ENCODE measurements around the gene CRAMP1.

Gene CRAMP1

GRCh38 chr16:1621851-1622250 is 9.7 kb downstream of the CRAMP1 start:
- H2BK120ac ChIP-seq (ENCODE audit: low read depth, low read length), result no peak overlapping the region
- H2AK5ac ChIP-seq (ENCODE audit: low read length, severe bottlenecking), result no peak overlapping the region
- H3K23ac ChIP-seq (ENCODE audit: low read length in 2 of 2), result no peak overlapping the region
- no peak overlapping the region for H3K18ac ChIP-seq (ENCODE audit: low read depth in 1 of 2, low read length in 2 of 2)
- no peaks in the 10 kb centered on the region for H3K27me3 ChIP-seq (ENCODE audit: control insufficient read depth in 1 of 2, insufficient read depth in 1 of 2, low read length in 2 of 2)
- no peak overlapping the region for H4K8ac ChIP-seq (ENCODE audit: low read length)
- no peak overlapping the region for H3K9ac ChIP-seq (ENCODE audit: low read length)
- H3K9me3 ChIP-seq (ENCODE audit: control insufficient read depth, low read length), result no peaks in the 10 kb centered on the region
- H3K79me1 ChIP-seq (replicated peaks; ENCODE audit: low read length, poor library complexity, severe bottlenecking), result peaks cover 53% of the 10 kb centered on the region
- H2BK12ac ChIP-seq (ENCODE audit: low read length in 2 of 2), result no peak overlapping the region
- no peak overlapping the region for H3K14ac ChIP-seq (ENCODE audit: low read length in 2 of 2)
- no peak overlapping the region for H2BK15ac ChIP-seq (ENCODE audit: low read depth, poor library complexity, severe bottlenecking)
- H3K4me1 ChIP-seq (ENCODE audit: control insufficient read depth, insufficient read depth, low read depth, low read length), result peaks cover 2% of the 10 kb centered on the region
- H2BK5ac ChIP-seq (ENCODE audit: low read depth, low read length, poor library complexity, severe bottlenecking), result no peak overlapping the region
- peaks cover 54 to 55% of the 10 kb centered on the region in 2 experiments for H3K36me3 ChIP-seq (ENCODE audit: control insufficient read depth in 1 of 2, insufficient read depth in 2 of 2, low read depth in 1 of 2, low read length in 2 of 2)
- no peak overlapping the region for H3K4me2 ChIP-seq (ENCODE audit: low read length, poor library complexity, severe bottlenecking)
- no peak overlapping the region for H2AFZ ChIP-seq (ENCODE audit: low read depth, low read length)
- H3K27ac ChIP-seq (ENCODE audit: low read length, poor library complexity, severe bottlenecking), result no peak overlapping the region
- no peak overlapping the region for H3K4me3 ChIP-seq (ENCODE audit: insufficient read depth in 1 of 2, low read depth in 1 of 2, low read length in 2 of 2)
- no peak for DNase-seq
- H4K91ac ChIP-seq (ENCODE audit: low read length), result no peak overlapping the region
- H3K4ac ChIP-seq (ENCODE audit: low read depth in 1 of 2, low read length in 2 of 2), result no peak overlapping the region
- WGBS, result 97% methylated on average over 7 of the region's 7 CpGs

- H3K4me3 ChIP-seq (ENCODE audit: insufficient read depth in 1 of 2, low read depth in 1 of 2, low read length in 2 of 2), result no peak overlapping the region
- no peak overlapping the region for H3K18ac ChIP-seq (ENCODE audit: low read depth in 1 of 2, low read length in 2 of 2)
- H3K4ac ChIP-seq (ENCODE audit: low read depth in 1 of 2, low read length in 2 of 2), result no peak overlapping the region
- H3K9ac ChIP-seq (ENCODE audit: low read length), result no peak overlapping the region
- no peak for DNase-seq
- peaks cover 50% of the 10 kb centered on the region for H3K79me1 ChIP-seq (replicated peaks; ENCODE audit: low read length, poor library complexity, severe bottlenecking)
- H2AK5ac ChIP-seq (ENCODE audit: low read length, severe bottlenecking), result no peak overlapping the region
- no peak overlapping the region for H4K91ac ChIP-seq (ENCODE audit: low read length)
- H2BK120ac ChIP-seq (ENCODE audit: low read depth, low read length), result no peak overlapping the region
- H3K4me2 ChIP-seq (ENCODE audit: low read length, poor library complexity, severe bottlenecking), result no peak overlapping the region
- H2BK15ac ChIP-seq (ENCODE audit: low read depth, poor library complexity, severe bottlenecking), result no peak overlapping the region
- H2AFZ ChIP-seq (ENCODE audit: low read depth, low read length), result no peak overlapping the region
- no peak overlapping the region for H4K8ac ChIP-seq (ENCODE audit: low read length)
- peaks cover 57 to 67% of the 10 kb centered on the region in 2 experiments for H3K36me3 ChIP-seq (ENCODE audit: control insufficient read depth in 1 of 2, insufficient read depth in 2 of 2, low read depth in 1 of 2, low read length in 2 of 2)
- H3K9me3 ChIP-seq (ENCODE audit: control insufficient read depth, low read length), result no peaks in the 10 kb centered on the region
- no peak overlapping the region for H3K23ac ChIP-seq (ENCODE audit: low read length in 2 of 2)
- H3K27me3 ChIP-seq (ENCODE audit: control insufficient read depth in 1 of 2, insufficient read depth in 1 of 2, low read length in 2 of 2), result no peaks in the 10 kb centered on the region
- H2BK12ac ChIP-seq (ENCODE audit: low read length in 2 of 2), result no peak overlapping the region
- 94% methylated on average over 3 of the region's 6 CpGs for WGBS
- peaks cover 10% of the 10 kb centered on the region for H3K4me1 ChIP-seq (ENCODE audit: control insufficient read depth, insufficient read depth, low read depth, low read length)
- H2BK5ac ChIP-seq (ENCODE audit: low read depth, low read length, poor library complexity, severe bottlenecking), result no peak overlapping the region
- H3K14ac ChIP-seq (ENCODE audit: low read length in 2 of 2), result no peak overlapping the region
- no peak overlapping the region for H3K27ac ChIP-seq (ENCODE audit: low read length, poor library complexity, severe bottlenecking)
Observed at GRCh38 chr16:1626327-1626726, 14.2 kb downstream of the CRAMP1 start.

- no peak overlapping the region for H3K9ac ChIP-seq (ENCODE audit: low read length)
- no peak overlapping the region for H2BK5ac ChIP-seq (ENCODE audit: low read depth, low read length, poor library complexity, severe bottlenecking)
- H3K27me3 ChIP-seq (ENCODE audit: control insufficient read depth in 1 of 2, insufficient read depth in 1 of 2, low read length in 2 of 2), result no peaks in the 10 kb centered on the region
- WGBS, result 99% methylated on average over 9 of the region's 9 CpGs
- H3K14ac ChIP-seq (ENCODE audit: low read length in 2 of 2), result no peak overlapping the region
- no peaks in the 10 kb centered on the region for H3K9me3 ChIP-seq (ENCODE audit: control insufficient read depth, low read length)
- peak overlapping the region in 1 of 2 experiments; percentile 42 for H2BK12ac ChIP-seq (ENCODE audit: low read length in 2 of 2)
- DNase-seq, result no peak
- H4K8ac ChIP-seq (ENCODE audit: low read length), result no peak overlapping the region
- H3K18ac ChIP-seq (ENCODE audit: low read depth in 1 of 2, low read length in 2 of 2), result no peak overlapping the region
- no peak overlapping the region for H2AK5ac ChIP-seq (ENCODE audit: low read length, severe bottlenecking)
- no peak overlapping the region for H2AFZ ChIP-seq (ENCODE audit: low read depth, low read length)
- H3K27ac ChIP-seq (ENCODE audit: low read length, poor library complexity, severe bottlenecking), result no peak overlapping the region
- H3K4me3 ChIP-seq (ENCODE audit: insufficient read depth in 1 of 2, low read depth in 1 of 2, low read length in 2 of 2), result no peak overlapping the region
- peaks cover 10% of the 10 kb centered on the region for H3K4me1 ChIP-seq (ENCODE audit: control insufficient read depth, insufficient read depth, low read depth, low read length)
- peak overlapping the region; percentile 36 for H4K91ac ChIP-seq (ENCODE audit: low read length)
- H3K79me1 ChIP-seq (replicated peaks; ENCODE audit: low read length, poor library complexity, severe bottlenecking), result peaks cover 47% of the 10 kb centered on the region
- peaks cover 57 to 64% of the 10 kb centered on the region in 2 experiments for H3K36me3 ChIP-seq (ENCODE audit: control insufficient read depth in 1 of 2, insufficient read depth in 2 of 2, low read depth in 1 of 2, low read length in 2 of 2)
- no peak overlapping the region for H3K4ac ChIP-seq (ENCODE audit: low read depth in 1 of 2, low read length in 2 of 2)
- H3K23ac ChIP-seq (ENCODE audit: low read length in 2 of 2), result no peak overlapping the region
- H2BK120ac ChIP-seq (ENCODE audit: low read depth, low read length), result no peak overlapping the region
- no peak overlapping the region for H2BK15ac ChIP-seq (ENCODE audit: low read depth, poor library complexity, severe bottlenecking)
- H3K4me2 ChIP-seq (ENCODE audit: low read length, poor library complexity, severe bottlenecking), result no peak overlapping the region
Observed at GRCh38 chr16:1626776-1627175, 14.6 kb downstream of the CRAMP1 start.

GRCh38 chr16:1630450-1631213 is 18.5 kb downstream of the CRAMP1 start:
- H4K91ac ChIP-seq (ENCODE audit: low read length), result no peak overlapping the region
- no peaks in the 10 kb centered on the region for H3K27me3 ChIP-seq (ENCODE audit: control insufficient read depth in 1 of 2, insufficient read depth in 1 of 2, low read length in 2 of 2)
- no peak overlapping the region for H3K14ac ChIP-seq (ENCODE audit: low read length in 2 of 2)
- H3K9ac ChIP-seq (ENCODE audit: low read length), result no peak overlapping the region
- no peak overlapping the region for H3K4me3 ChIP-seq (ENCODE audit: insufficient read depth in 1 of 2, low read depth in 1 of 2, low read length in 2 of 2)
- no peak overlapping the region for H2BK120ac ChIP-seq (ENCODE audit: low read depth, low read length)
- peaks cover 10% of the 10 kb centered on the region for H3K4me1 ChIP-seq (ENCODE audit: control insufficient read depth, insufficient read depth, low read depth, low read length)
- no peak overlapping the region for H3K4me2 ChIP-seq (ENCODE audit: low read length, poor library complexity, severe bottlenecking)
- H4K8ac ChIP-seq (ENCODE audit: low read length), result no peak overlapping the region
- H2AK5ac ChIP-seq (ENCODE audit: low read length, severe bottlenecking), result no peak overlapping the region
- H3K27ac ChIP-seq (ENCODE audit: low read length, poor library complexity, severe bottlenecking), result no peak overlapping the region
- no peaks in the 10 kb centered on the region for H3K9me3 ChIP-seq (ENCODE audit: control insufficient read depth, low read length)
- peaks cover 83 to 85% of the 10 kb centered on the region in 2 experiments for H3K36me3 ChIP-seq (ENCODE audit: control insufficient read depth in 1 of 2, insufficient read depth in 2 of 2, low read depth in 1 of 2, low read length in 2 of 2)
- H2BK15ac ChIP-seq (ENCODE audit: low read depth, poor library complexity, severe bottlenecking), result no peak overlapping the region
- H2BK12ac ChIP-seq (ENCODE audit: low read length in 2 of 2), result no peak overlapping the region
- no peak overlapping the region for H2BK5ac ChIP-seq (ENCODE audit: low read depth, low read length, poor library complexity, severe bottlenecking)
- no peak overlapping the region for H3K4ac ChIP-seq (ENCODE audit: low read depth in 1 of 2, low read length in 2 of 2)
- H3K23ac ChIP-seq (ENCODE audit: low read length in 2 of 2), result no peak overlapping the region
- peaks cover 52% of the 10 kb centered on the region for H3K79me1 ChIP-seq (replicated peaks; ENCODE audit: low read length, poor library complexity, severe bottlenecking)
- DNase-seq, result no peak
- no peak overlapping the region for H2AFZ ChIP-seq (ENCODE audit: low read depth, low read length)
- 95% methylated on average over 20 of the region's 20 CpGs for WGBS
- no peak overlapping the region for H3K18ac ChIP-seq (ENCODE audit: low read depth in 1 of 2, low read length in 2 of 2)
